Superior temporal gyrus (tissue), 1 donor: Measurements from ENCODE around the gene PIM3.
"Not testable (repeated sequence)": the region's sequence is repeated elsewhere in the genome, so short reads cannot be mapped to it uniquely, and the experiment has no call there.

Source experiments
- DNase-seq: peaks from one replicate; pipeline ENCODE4 v3.0.0-alpha.2; 2016; ENCODE audit errors: extremely low spot score

PIM3 gene

DNA sequence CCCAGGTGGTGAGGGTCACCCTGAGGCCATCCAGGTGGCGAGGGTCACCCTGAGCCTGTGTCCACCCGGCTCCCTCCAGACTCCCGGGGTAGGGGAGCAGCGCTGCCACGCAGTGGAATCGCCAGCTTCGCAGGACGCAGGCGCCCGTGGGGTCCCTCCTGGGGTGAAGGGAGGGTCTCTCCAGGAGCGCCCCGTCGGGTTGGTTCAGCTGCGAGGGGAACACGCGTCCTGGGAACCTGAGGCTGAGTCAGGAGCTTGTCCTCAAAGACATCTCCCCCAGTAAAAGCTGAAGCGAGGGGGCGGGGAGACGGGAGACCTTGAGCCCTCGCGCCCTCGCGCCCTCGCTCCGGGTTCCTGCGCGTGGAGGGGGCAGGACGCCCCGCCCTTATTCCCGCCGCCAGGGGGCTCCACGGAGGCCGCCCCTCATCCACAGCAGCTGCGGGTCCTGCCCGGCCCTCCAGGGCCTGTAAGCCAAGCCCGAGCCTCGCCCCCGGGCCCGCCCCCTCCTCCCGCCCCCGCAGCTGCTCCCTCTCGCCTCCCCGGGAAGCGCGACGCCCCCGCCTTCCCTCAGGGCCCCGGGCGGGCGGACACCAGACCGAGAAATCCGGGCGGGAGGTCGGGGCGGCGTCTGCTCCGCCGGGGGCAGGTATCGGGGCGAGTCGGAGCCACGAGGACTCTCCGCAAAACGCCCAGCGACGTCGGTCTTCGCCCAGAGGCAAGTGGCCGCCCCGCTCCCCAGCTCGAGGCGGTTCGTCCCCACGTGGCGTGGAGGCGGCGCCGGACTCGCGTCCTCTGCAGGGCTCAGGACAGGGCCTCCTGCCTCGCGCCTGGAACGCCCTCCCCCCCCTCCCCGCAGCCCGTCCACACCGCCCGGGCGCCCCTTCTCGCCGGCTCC lies 22.8 kb downstream of the PIM3 start:
- no peak for DNase-seq

DNA sequence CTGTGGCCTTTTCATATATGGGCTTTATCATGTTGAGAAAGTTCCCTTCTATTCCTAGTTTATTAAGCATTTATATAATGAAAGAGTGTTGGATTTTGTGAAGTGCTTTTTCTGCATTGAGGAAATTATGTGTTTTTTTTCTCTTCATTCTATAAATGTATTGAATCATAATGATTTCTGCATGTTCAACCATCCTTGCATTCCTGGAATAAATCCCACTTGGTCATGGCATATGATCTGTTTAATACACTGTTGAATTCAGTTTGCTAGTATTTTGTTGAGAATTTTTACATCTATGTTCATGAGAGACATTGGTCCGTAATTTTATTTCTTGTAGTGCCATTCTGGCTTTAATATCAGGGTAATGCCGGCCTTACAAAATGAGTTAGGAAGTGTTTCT lies 25.8 kb downstream of the PIM3 start:
- no peak for DNase-seq

DNA sequence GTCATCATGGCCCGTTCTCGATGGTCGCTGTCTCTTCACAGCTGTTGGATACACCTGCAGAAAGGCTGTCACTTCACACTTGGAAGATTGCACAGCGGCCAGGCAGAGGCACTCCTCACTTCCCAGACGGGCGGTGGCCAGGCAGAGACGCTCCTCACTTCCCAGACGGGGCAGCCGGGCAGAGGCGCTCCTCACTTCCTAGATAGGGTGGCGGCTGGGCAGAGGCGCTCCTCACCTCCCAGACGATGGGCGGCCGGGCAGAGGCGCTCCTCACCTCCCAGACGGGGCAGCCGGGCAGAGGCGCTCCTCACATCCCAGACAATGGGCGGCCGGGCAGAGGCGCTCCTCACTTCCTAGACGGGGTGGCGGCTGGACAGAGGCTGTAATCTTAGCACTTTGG lies 29.3 kb downstream of the PIM3 start:
- not testable (repeated sequence) for DNase-seq

DNA sequence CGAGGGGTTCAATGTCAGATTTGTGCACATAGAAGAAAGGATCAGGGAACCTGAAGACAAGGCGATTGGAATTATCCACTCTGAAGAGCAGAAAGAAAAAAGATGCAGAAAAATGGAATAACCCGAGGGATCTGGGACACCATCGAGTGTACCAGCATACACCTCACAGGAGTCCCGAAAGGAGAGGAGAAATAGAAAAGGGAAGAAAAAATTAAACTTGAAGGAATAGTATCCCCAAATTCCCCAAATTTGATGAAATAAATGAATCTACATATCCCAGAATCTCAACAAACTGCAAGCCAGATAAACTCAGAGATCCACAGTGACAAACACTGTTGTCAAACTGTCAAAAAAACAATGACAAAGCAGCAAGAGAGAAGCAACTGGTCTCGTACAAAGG lies 30.6 kb downstream of the PIM3 start:
- no peak for DNase-seq

DNA sequence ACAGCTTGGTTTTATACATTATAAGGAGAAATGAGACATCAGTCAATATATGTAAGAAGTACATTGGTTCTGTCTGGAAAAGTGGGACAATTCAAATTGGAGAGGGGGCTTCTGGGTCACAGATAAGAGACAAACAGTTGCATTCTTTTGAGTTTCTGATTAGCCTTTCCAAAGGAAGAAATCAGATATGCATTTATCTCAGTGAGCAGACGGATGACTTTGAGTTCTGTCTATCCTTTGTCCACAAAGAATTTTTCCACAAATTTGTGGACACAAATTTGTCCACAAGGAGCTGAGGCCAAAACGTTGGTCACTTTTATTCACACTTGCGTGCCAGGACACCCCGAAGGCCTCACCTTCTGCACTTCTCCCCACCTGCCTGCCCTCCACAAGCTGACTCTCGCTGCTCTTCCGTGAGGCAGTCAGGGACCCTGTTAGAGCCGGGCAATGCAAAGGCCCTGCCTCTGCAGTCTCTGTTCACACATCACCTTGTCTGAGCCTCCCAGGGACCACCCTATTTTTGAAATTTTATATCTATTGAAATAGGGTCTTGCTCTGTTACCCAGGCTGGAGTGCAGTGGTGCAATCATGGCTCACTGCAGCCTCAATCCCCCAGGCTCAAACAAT lies 31.4 kb downstream of the PIM3 start:
- no peak for DNase-seq

DNA sequence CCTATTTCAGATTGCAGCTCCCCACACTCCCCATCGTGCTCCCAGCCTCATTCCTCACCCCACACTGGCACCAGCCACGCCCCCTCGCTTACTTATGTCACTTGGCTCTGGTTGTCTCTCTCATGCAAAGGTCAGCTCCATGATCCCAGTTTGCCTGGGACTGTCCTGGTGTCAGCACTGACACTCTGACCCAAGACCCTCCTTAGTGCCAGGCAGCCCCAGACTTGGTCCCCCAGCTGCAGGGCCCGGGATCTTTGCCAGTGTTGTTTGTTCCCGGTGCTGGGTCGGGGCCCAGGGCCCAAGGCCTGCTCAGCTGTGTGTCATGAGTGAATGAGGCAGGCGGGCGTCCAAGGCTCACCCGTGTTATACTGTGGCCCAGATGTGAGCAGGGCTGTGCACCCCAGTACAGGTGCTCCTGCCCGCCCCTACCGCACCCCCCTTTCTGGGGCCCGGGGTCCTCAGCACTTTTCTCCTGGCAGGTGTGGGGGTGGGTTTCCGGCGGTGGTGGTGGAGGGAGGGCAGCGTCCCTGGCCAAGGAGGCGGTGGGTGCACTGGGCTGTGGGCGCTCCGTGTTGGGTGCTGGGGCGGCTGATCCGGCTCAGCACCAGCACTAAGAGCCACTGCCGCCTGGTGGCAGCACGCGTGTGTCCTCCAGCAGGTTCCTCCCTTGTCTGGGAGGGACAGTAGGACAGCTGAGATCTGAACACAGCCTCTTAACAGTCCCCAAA lies 32.5 kb downstream of the PIM3 start:
- peak; percentile 90 for DNase-seq

DNA sequence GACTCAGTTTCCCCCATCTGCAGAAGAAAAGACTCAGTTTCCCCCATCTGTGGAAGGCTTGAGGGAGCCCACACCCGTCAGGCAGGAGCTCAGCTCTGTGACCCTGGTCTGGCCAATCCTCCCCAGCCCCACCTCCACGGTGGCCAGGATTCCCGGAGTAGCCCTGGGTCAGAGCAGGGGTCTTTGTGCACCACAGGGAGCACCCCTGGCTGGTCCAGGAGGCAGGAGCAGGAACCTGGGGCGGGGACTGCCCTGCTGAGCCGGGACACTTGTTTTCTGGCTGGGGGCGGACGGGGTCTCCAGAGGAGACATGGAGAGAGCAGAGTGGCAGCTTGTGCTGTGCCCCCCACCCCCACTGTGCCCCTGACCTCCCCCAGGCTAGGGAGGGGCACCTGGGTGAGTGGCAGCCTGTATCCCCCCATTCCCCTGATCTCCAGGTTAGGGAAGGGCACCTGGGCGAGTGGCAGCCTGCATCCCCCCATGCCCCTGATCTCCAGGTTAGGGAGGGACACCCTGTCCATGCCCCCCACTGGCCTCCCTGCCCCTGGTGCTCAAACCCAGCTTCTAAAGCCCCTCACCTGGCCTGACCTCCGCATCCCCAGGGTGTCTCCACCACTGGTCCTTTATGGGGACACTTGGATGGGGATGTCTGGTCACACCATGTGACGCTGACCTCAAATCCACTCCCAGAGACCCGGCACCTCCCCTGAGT lies 33.2 kb downstream of the PIM3 start:
- no peak for DNase-seq

DNA sequence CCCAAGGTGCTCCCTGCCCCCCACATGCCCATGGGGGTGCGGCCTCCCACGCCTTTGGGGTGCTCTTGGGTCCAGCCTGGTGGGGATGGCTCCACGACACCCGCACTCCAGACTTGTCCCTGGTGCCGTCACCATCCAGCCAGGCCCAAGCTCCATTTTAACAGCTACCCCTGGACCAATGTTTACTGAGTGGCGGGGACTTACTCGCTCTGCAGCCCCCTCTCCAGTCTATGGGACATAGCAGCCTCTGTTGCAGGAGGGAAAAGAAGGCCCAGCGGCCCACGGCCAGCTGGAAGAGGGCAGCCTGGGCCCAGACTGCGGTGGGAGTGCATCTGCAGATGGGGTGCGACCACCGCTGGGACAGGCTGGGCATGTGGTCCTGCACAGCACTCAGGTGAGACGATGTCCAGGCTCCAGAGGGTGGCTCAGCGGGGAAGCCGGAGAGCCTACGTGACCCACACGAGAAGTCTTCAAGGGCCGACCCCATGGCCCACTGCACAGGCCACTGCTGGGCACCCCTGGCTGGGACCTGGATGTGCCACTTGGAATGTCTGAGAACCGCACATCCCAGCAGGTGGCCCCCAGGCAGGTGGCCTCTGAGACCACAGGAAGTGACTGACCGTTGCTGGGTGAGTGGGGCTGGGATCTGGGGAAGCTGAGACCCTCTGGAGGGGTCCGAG lies 33.9 kb downstream of the PIM3 start:
- no peak for DNase-seq

DNA sequence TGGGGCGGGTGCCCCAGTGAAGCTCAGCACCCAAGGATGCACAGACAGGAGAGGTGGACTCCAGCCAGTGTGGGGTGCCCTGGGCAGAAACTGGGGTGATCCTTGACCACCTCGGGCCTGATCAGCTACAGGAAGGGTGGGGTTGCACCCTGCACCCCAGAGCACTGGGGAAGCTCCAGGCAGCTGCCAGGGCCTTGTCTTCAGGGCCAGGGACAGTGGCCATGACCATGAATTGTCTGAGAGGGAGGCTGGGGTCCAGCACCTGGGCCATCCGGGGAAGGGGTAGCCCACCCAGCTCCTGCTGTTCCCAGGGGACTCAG lies 34.4 kb downstream of the PIM3 start:
- no peak for DNase-seq

DNA sequence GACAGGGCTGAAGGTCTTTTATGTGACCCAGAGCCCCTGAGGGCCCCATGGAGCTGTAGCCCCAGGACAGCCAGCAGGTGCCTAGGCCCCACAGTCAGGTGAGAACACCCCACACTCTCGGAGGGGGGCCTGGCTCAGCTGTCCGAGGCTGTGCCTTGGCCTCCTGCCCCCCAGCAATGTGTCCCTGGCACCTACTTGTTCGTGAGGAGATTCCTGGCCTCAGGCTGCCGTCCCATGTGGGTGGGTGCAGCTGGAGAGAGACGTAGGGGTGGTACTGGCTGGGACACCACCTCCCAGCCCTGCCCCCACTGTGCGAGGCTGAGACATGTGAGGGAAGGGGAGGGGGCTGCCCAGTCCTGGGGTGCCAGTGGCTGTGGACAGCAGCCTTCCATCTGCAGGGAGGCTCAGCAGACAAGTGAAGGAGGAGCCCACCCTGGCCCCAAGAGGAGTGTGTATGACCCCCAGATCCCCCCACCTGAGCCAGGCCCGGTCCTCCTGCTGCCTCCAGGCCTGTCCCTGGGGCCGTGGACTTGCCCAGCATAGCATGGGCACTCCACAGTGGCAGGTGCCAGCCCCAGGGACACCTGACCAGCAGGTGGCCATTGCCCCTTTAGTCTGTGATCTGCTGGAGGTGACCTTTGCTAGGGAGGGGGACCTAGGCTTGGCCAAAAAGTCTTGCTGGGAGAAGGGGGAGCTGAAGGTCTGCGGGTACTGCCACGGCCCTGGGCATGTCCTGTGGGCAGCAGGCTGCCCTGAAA lies 35.0 kb downstream of the PIM3 start:
- DNase-seq, result no peak

DNA sequence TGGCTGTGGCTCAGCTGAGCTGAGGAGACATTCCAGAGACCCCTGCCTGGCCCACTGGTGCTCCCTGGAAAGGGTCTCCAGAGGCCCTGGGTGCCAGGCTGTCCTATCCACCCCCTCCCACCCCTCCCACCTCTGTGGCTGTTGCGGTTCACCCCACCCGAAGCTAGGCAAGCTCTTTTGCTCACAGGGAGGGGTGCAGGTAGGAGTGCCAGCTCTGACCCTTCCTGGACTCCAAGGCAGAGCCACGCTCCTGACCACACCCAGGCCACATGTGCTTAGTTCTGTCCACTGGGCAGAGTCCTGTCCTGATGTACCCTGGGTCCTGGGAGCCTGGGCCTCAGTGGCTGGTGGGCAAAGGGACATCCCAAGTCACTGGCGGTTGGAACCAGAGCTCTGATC lies 35.5 kb downstream of the PIM3 start:
- DNase-seq, result no peak

DNA sequence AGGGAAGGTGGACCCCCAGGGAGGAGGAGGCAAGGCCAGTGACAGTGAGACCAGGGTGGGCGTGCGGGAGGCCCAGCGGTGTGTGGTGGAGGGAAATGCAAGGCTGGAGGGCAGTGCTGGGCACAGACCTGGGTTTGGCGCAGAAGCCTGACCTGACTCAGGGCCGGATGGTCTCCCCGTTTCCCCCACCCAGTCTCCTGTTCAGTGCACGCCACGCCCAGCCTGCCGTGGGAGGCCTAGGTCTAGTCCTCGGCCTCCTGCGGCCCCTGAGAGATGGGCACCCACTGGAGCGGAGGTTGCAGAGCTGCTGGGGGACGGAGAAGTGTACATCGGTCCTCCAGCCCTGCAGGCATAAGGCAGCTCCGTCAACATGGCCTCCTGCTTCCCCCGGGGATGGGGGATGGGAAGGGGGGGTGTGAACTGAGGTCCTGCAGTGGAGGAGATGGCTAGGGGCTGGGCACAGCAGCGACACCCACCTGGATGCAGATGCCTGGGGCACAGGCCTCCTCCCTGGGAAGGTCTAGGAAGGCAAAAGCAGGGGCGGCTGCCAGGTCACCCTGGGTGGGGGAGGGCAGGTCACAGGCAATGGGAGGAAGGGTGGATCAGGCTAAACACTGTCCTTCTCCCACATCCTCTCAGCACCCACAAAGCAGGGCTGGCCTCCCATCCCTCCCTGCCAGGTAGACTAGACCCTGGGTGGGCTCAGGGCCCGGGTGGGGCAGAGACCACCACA lies 36.1 kb downstream of the PIM3 start:
- DNase-seq, result no peak

DNA sequence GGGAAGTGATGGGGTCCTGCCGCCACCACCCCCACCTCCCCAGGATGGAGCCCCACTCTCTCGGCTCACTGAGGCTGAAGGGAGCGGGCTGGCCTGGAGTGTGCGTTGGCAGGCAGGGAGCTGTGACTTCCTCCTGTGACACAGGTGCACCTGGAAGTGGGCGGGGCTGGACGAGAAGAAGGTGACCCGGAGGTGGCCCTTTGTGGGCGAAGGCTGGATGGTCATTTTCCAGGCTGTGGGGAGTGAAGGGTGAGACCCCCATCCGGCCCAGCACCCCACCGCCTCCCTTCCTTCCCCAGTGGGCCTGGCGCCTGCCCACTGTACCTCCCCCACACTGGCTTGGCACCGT lies 36.7 kb downstream of the PIM3 start:
- DNase-seq, result no peak

DNA sequence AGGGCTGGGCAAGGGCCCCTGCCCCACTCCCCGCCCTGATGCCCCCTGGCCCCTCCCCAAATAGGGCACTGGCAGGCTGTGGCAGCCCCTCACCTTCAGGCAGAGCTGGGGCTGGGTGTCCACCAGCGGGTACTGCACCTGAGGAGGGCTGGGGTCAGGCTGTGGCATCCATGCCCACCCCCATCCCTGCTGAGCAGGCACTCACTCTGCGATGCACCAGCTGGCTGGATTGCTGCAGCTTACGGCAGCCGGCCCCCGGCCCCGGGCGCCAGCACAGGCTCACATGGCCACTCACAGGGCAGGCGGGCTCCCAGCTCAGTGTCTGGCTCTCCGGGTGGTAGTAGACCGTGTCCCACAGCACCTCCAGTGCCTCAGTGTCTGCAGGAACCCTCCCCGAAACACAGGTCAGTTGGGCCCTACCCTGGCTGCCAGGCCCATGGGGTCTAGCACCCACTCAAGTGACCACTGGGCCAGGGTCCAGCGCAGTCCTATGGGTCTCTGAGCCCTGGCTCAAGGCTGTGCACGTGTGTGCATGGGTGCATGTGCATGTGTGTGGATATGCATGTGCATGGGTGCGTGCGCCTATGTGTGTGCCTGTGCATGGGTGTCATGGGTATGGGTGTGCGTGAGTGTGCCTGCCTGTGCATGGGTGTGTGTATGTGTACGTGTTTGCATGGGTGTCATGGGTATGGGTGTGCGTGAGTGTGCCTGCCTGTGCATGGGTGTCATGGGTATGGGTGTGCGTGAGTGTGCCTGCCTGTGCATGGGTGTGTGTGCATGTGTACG lies 37.6 kb downstream of the PIM3 start:
- no peak for DNase-seq

DNA sequence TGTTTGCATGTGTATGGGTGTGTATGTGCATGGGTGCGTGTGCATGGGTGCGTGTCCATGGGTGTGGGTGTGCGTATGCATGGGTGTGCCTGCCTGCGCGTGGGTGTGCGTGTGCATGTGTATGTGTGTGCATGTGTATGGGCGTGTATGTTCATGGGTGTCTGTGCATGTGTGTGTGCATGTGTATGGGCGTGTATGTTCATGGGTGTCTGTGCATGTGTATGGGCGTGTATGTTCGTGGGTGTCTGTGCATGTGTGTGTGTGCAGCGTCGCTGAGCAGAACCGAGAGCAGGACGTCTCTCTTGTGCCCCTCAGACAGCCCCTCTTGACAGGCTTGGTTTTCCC lies 38.1 kb downstream of the PIM3 start:
- DNase-seq, result no peak

DNA sequence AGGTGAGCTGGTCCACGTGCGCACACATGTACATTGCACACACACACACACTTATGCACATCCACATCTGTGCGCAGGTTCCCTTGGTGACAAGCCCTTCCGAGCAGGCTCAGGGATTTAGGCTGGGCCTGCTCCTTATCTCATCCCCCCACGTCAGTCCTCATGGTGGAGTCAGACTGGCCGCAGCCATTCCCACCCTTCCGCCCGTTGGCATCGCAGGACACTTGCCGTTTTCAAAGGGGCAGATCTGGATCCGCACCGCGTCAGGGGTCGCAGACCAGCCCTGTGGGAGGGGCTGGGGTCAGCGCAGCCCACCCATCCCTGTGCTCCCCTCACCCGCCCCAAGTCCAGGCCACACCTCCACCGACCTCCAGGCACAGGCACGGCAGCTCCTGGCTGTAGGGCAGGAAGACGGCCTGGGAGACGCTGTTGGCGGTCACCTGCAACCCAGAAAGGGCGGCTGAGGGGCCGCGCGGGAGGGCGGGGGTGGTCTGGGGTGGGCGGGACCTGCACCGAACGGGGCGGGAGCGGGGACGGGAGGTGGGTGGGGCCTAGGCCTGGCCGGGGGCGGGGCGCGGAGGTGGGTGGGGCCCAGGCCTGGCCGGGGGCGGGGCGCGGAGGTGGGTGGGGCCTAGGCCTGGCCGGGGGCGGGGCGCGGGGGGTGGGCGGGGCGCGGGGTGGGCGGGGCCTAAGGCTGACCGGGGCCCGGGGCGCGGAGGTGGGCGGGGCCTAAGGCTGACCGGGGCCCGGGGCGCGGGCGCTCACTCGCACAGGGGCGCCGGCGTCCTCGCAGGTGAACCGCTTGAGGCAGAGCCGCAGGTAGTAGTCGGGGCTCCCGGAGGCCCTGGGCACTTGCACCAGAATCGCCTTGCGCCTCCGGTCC lies 38.7 kb downstream of the PIM3 start:
- no peak for DNase-seq

DNA sequence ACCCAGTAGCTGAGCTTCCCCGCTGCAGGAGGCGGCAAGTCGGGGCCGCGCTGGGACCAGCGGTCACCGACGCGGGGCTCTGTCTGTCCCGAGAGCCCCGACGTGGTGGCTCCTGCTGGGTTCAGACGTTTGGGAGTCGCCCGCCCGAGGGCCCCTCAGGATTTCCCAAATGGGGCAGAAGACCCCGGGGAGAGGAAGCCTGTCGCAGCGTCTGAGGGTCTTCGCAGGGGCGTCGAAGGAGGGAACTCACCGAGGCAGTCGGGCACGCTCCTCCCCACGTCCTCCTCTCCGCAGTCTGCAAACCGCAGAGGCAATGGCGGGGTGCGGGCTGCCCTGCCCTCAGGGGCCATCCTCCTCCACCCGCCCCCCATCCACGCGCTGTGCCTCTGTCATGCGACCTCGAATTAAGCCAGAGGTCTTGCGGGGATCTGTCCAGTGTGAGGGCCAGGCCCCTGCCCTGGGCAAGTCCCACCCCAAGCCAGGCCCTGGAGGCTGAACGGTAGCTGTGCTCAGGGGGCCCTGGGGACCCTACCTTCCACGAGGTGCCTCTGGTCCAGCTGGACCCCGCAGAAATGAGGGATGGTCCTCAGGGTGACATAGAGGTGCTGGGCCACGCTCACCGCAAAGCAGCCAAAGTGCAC lies 39.5 kb downstream of the PIM3 start:
- DNase-seq, result no peak
